CD4-positive, alpha-beta T cell (primary cell): ENCODE measurements around the gene IL10. TPM values are rescaled to one million over a fixed set of nuclear protein-coding genes. Genes with fewer than 3 reads are reported as not detected.

Source experiments
- ATAC-seq: fragments of 200-7000 bp; cut with Tn5 transposase; one replicate; pipeline ENCODE4 v1.10.0; 2022; ENCODE audit warnings: mild to moderate bottlenecking; ENCODE audit not compliant: poor library complexity
- CTCF ChIA-PET: fragments of 350-600 bp; sonication (Branson Sonifier 250); formaldehyde crosslinking; loops from one replicate; lab custom pipeline; 2021; ENCODE audit warnings: antibody characterized with exemption, inconsistent platforms; lab: Charles Lee
- POLR2A ChIA-PET: fragments of 350-600 bp; sonication (Branson Sonifier 250); formaldehyde crosslinking; loops from one replicate; lab custom pipeline; 2021; ENCODE audit warnings: antibody characterized with exemption, inconsistent platforms; lab: Charles Lee
- DNase-seq, 14 experiments: peaks; one replicate each; pipeline ENCODE4 v3.0.0-alpha.2; 2013 to 2020; ENCODE audit warnings: mixed read lengths in 2 of 14
- H3K27ac ChIP-seq, 2 donors: one replicate each; pipeline versions ENCODE4 v1.5.1 to v1.7.0; 2013; ENCODE audit warnings: low read length in 2 of 2, low read depth in 1 of 2, mild to moderate bottlenecking in 1 of 2
- H3K27me3 ChIP-seq, 2 experiments: 1 replicate in 1 of 2; 2 replicates in 1 of 2; pipeline versions ENCODE4 v1.6.1 to v1.7.0; 2013; ENCODE audit warnings: low read length in 2 of 2, control low read depth in 1 of 2, mild to moderate bottlenecking in 1 of 2, moderate library complexity in 1 of 2; ENCODE audit not compliant: insufficient read depth in 2 of 2, control insufficient read depth in 1 of 2
- H3K36me3 ChIP-seq: one replicate; pipeline ENCODE4 v1.6.1; 2013; ENCODE audit warnings: low read length, control low read depth; ENCODE audit not compliant: insufficient read depth
- H3K4me1 ChIP-seq: one replicate; pipeline ENCODE4 v1.6.1; 2013; ENCODE audit warnings: low read length, control low read depth; ENCODE audit not compliant: insufficient read depth
- H3K4me3 ChIP-seq: one replicate; pipeline ENCODE4 v1.5.1; 2013; ENCODE audit warnings: mild to moderate bottlenecking, low read length, moderate library complexity
- H3K9me3 ChIP-seq, 2 experiments: 1 replicate in 1 of 2; 2 replicates in 1 of 2; pipeline versions ENCODE4 v1.6.1 to v1.7.0; 2013; ENCODE audit warnings: low read length in 2 of 2, mild to moderate bottlenecking in 2 of 2, control low read depth in 1 of 2, moderate library complexity in 1 of 2; ENCODE audit not compliant: control insufficient read depth in 1 of 2, insufficient read depth in 1 of 2
- H3K27ac Mint-ChIP-seq: one replicate; pipeline ENCODE4 v1.8.0; 2020; ENCODE audit warnings: mixed read lengths
- H3K27me3 Mint-ChIP-seq: one replicate; pipeline ENCODE4 v1.8.0; 2021; ENCODE audit warnings: mixed read lengths
- H3K36me3 Mint-ChIP-seq: one replicate; pipeline ENCODE4 v1.8.0; 2021; ENCODE audit warnings: low read depth, mixed read lengths
- H3K4me1 Mint-ChIP-seq: one replicate; pipeline ENCODE4 v1.8.0; 2021; ENCODE audit warnings: low read depth, mixed read lengths
- H3K4me3 Mint-ChIP-seq: one replicate; pipeline ENCODE4 v1.8.0; 2020; ENCODE audit warnings: mild to moderate bottlenecking, mixed read lengths
- H3K9me3 Mint-ChIP-seq: one replicate; pipeline ENCODE4 v1.8.0; 2020; ENCODE audit warnings: mixed read lengths
- intact Hi-C, 2 experiments: fragments of 100-400 bp; cut with DNase I in 1 of 2; cut with micrococcal nuclease in 1 of 2; formaldehyde crosslinking; loops; one replicate each; pipeline versions ENCODE4 v1.15.1 to v1.9.0; 2023 to 2025; cut with DNase I, micrococcal nuclease
- total RNA-seq, 174 experiments: library from RNA in 2 of 174; stranded (reverse) in 2 of 174; gene quantifications; one replicate each; pipeline ENCODE4 v1.2.3 and lab custom pipeline; 2021 to 2026
- TF ChIP-seq, protein P1 (sequence below): fragments of 200-600 bp; IDR thresholded peaks from one replicate; pipeline ENCODE4 v1.8.0; 2022; ENCODE audit warnings: antibody characterized with exemption, mild to moderate bottlenecking

Gene IL10
- total RNA-seq, 2 experiments from 2014 or later, result 0.27 to 0.87 TPM

DNA sequence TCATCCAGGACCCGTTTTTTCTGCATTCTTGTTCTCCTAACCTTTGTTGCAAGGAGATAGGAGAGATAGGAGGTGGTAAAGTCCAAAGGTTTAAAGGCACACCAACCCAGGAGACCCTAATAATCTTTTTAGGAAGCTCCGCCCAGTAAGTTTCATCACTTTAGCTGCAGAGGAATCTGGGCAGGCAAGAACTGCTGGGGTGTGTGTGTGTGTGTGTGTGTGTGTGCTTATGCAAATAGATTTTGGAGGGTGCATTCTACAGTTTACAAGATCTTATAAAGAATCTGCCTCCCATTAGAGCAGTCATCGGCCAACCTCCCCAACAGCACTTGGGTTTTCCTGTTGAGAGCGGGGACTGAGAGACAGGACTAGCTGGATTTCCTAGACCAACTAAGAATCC is 3.9 kb upstream of the IL10 start:
- no peak overlapping the region for H3K4me3 ChIP-seq
- POLR2A ChIA-PET, result interaction anchor here (2.8 kb wide), 1 partner anchor 10 kb away, joined by 10 read pairs; no protein-coding TSS in a partner anchor
- no peaks in the 10 kb centered on the region for H3K9me3 ChIP-seq
- intact Hi-C loops, result no loop called here
- H3K4me3 Mint-ChIP-seq, result no peak overlapping the region
- TF ChIP-seq, protein P1, sequence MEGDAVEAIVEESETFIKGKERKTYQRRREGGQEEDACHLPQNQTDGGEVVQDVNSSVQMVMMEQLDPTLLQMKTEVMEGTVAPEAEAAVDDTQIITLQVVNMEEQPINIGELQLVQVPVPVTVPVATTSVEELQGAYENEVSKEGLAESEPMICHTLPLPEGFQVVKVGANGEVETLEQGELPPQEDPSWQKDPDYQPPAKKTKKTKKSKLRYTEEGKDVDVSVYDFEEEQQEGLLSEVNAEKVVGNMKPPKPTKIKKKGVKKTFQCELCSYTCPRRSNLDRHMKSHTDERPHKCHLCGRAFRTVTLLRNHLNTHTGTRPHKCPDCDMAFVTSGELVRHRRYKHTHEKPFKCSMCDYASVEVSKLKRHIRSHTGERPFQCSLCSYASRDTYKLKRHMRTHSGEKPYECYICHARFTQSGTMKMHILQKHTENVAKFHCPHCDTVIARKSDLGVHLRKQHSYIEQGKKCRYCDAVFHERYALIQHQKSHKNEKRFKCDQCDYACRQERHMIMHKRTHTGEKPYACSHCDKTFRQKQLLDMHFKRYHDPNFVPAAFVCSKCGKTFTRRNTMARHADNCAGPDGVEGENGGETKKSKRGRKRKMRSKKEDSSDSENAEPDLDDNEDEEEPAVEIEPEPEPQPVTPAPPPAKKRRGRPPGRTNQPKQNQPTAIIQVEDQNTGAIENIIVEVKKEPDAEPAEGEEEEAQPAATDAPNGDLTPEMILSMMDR, result no peak
- ATAC-seq, result no peak
- no peaks in the 10 kb centered on the region for H3K27me3 Mint-ChIP-seq
- H3K27me3 ChIP-seq, result no peaks in the 10 kb centered on the region
- no peak for DNase-seq
- H3K36me3 Mint-ChIP-seq, result no peaks in the 10 kb centered on the region
- CTCF ChIA-PET, result interaction anchor here (0.6 to 0.7 kb wide), 2 partner anchors 7 to 135 kb away, joined by 4 read pairs; no protein-coding TSS in a partner anchor
- H3K4me1 Mint-ChIP-seq, result peaks cover 21% of the 10 kb centered on the region
- no peaks in the 10 kb centered on the region for H3K9me3 Mint-ChIP-seq
- H3K27ac ChIP-seq, result no peak overlapping the region
- H3K27ac Mint-ChIP-seq, result no peak overlapping the region
- peaks cover 32% of the 10 kb centered on the region for H3K4me1 ChIP-seq
- no peaks in the 10 kb centered on the region for H3K36me3 ChIP-seq

DNA sequence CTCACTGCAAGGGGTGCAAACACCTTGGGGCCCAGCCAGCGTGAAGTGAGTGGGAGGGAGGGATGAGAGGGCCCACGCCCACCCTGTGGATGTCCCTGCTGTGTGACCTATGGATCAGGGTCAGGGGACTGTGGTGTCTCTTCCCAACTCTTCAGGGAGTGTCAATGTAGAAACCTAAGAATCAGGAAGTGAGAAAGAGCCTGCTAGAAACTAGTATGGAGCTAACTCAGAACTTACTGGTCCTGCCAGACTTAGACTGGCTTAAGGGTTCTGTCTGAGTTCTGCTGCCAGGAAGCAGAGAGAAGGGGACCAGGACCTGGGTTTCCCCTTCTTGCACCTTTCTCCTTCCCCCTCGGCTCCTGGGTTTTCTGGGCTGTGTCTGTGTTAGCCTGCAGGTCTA is 1.8 kb upstream of the IL10 start:
- no peaks in the 10 kb centered on the region for H3K36me3 ChIP-seq
- ATAC-seq, result no peak
- H3K9me3 Mint-ChIP-seq, result no peaks in the 10 kb centered on the region
- intact Hi-C loops, result loop anchor here in 1 of 2 experiments (5.0 kb wide), 1 partner anchor 37 kb away; no protein-coding TSS in a partner anchor
- no peak overlapping the region for H3K27ac ChIP-seq
- H3K4me1 Mint-ChIP-seq, result peaks cover 42% of the 10 kb centered on the region
- TF ChIP-seq, protein P1, result no peak
- no peak for DNase-seq
- ChIA-PET POLR2A (no interaction called here), CTCF (interaction anchor here (0.5 to 1.5 kb wide), 2 partner anchors 13 to 139 kb away, joined by 3 to 5 read pairs; partner anchors contain the start of gene DYRK3)
- H3K9me3 ChIP-seq, result no peaks in the 10 kb centered on the region
- H3K4me3 Mint-ChIP-seq, result no peak overlapping the region
- no peak overlapping the region for H3K4me3 ChIP-seq
- no peak overlapping the region for H3K27ac Mint-ChIP-seq
- no peaks in the 10 kb centered on the region for H3K27me3 ChIP-seq
- H3K36me3 Mint-ChIP-seq, result no peaks in the 10 kb centered on the region
- no peaks in the 10 kb centered on the region for H3K27me3 Mint-ChIP-seq
- peaks cover 52% of the 10 kb centered on the region for H3K4me1 ChIP-seq

DNA sequence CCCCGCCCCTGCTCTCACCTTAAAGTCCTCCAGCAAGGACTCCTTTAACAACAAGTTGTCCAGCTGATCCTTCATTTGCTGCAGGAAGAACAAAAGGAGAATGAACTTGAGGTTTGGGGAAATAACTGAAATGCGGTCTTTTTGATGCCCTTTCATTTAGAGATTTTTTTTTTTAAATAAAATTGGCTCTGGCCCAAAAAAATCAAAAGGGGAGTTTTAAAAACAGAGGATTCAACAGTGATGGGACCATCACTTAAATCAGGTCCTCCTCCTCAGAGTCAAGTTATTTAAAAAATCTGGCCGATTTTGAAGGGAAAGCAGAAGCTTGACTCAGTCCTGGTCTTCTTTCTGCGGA is 979 bp downstream of the IL10 start:
- no peaks in the 10 kb centered on the region for H3K27me3 Mint-ChIP-seq
- H3K27ac Mint-ChIP-seq, result peak overlapping the region; percentile 69
- no peak overlapping the region for H3K4me3 ChIP-seq
- no peaks in the 10 kb centered on the region for H3K36me3 ChIP-seq
- H3K9me3 ChIP-seq, result no peaks in the 10 kb centered on the region
- no peak overlapping the region for H3K4me3 Mint-ChIP-seq
- DNase-seq (peak in 1 of 14 experiments; percentile 45), ATAC-seq (no peak)
- intact Hi-C loops, result loop anchor here (2.0 to 5.0 kb wide), 3 partner anchors 13 to 34 kb away; no protein-coding TSS in a partner anchor
- H3K36me3 Mint-ChIP-seq, result no peaks in the 10 kb centered on the region
- TF ChIP-seq, protein P1, result no peak
- no peaks in the 10 kb centered on the region for H3K27me3 ChIP-seq
- no peak overlapping the region for H3K27ac ChIP-seq
- peaks cover 77% of the 10 kb centered on the region for H3K4me1 ChIP-seq
- CTCF ChIA-PET, result interaction anchor here (0.5 to 7.9 kb wide), 6 partner anchors 14 to 226 kb away, joined by 3 to 57 read pairs (median 4); no protein-coding TSS in a partner anchor
- no peaks in the 10 kb centered on the region for H3K9me3 Mint-ChIP-seq
- H3K4me1 Mint-ChIP-seq, result peaks cover 66% of the 10 kb centered on the region
- POLR2A ChIA-PET, result interaction anchor here (1.2 to 5.3 kb wide), 8 partner anchors 13 to 151 kb away, joined by 3 to 41 read pairs (median 10); partner anchors contain the start of gene FCMR
